K562 (cell line): ENCODE measurements around the gene GPR15LG.

Experiments used
- ADNP ChIP-seq: fragments of 200-800 bp; sonication (Bioruptor generic); IDR thresholded peaks from 2 replicates; pipeline ENCODE4 v1.6.1; 2016; ENCODE audit warnings: missing genetic modification characterization, missing compliant biosample characterization
- ELF1 ChIP-seq: fragments of 200-800 bp; sonication (Bioruptor generic); IDR thresholded peaks from 2 replicates; pipeline ENCODE4 v1.6.1; 2016; ENCODE audit warnings: missing genetic modification characterization, missing compliant biosample characterization
- HNRNPL ChIP-seq: fragments of 200-400 bp; formaldehyde crosslinking; IDR thresholded peaks from 2 replicates; pipeline ENCODE4 v1.6.1; 2017; ENCODE audit warnings: low read depth, mild to moderate bottlenecking, low read length
- KDM4B ChIP-seq, 2 experiments: fragments of 450-650 bp in 1 of 2; sonication (generic) in 1 of 2; IDR thresholded peaks; 2 replicates each; pipeline ENCODE4 v1.6.1; 2016 to 2017; ENCODE audit warnings: borderline replicate concordance in 2 of 2, antibody characterized with exemption in 1 of 2, low read depth in 1 of 2, mild to moderate bottlenecking in 1 of 2
- L3MBTL2 ChIP-seq: fragments of 450-650 bp; IDR thresholded peaks from 2 replicates; pipeline ENCODE4 v1.6.1; 2016; ENCODE audit warnings: mild to moderate bottlenecking, moderate library complexity
- MIER1 ChIP-seq: fragments of 450-650 bp; IDR thresholded peaks from 2 replicates; pipeline ENCODE4 v1.6.1; 2016; ENCODE audit warnings: antibody characterized with exemption, mild to moderate bottlenecking, low read depth
- MYNN ChIP-seq, 2 experiments: sonication (generic); formaldehyde crosslinking in 1 of 2; IDR thresholded peaks; 2 replicates each; pipeline versions ENCODE4 v1.5.0 to v1.6.1; 2016 to 2020; ENCODE audit warnings: antibody characterized with exemption in 1 of 2, missing genetic modification reagents in 1 of 2
- NRF1 ChIP-seq, 2 experiments: fragments of 450-650 bp; IDR thresholded peaks in 1 of 2; conservative IDR thresholded peaks in 1 of 2; 2 replicates each; pipeline ENCODE4 v1.6.1; 2014; ENCODE audit warnings: mild to moderate bottlenecking in 2 of 2
- SMC3 ChIP-seq: conservative IDR thresholded peaks from 2 replicates; pipeline ENCODE4 v1.6.1; 2011; ENCODE audit warnings: low read depth, low read length, improper control_type of control experiment; ENCODE audit not compliant: insufficient read depth
- TCF7L2 ChIP-seq: fragments of 150-350 bp; IDR thresholded peaks from 2 replicates; pipeline ENCODE4 v1.6.1; 2016; ENCODE audit warnings: low read depth, mild to moderate bottlenecking, low read length, moderate library complexity
- ZNF253 ChIP-seq: fragments of 250-450 bp; sonication (Bioruptor Pico); conservative IDR thresholded peaks from 2 replicates; pipeline ENCODE4 v1.6.1; 2021; ENCODE audit warnings: mild to moderate bottlenecking
- TF ChIP-seq, protein P1 (sequence below): fragments of 250-450 bp; sonication (Bioruptor Pico); IDR thresholded peaks from 2 replicates; pipeline ENCODE4 v1.8.0; 2021; ENCODE audit warnings: moderate library complexity, mild to moderate bottlenecking, inconsistent platforms
- TF ChIP-seq, protein P2 (sequence below): sonication (generic); formaldehyde crosslinking; IDR thresholded peaks from 2 replicates; pipeline ENCODE4 v1.9.0; 2022; ENCODE audit warnings: mild to moderate bottlenecking, missing genetic modification reagents
- TF ChIP-seq, protein P3 (sequence below): fragments of 450-650 bp; IDR thresholded peaks from 2 replicates; pipeline ENCODE4 v1.6.1; 2016; ENCODE audit warnings: low read depth

DNA sequence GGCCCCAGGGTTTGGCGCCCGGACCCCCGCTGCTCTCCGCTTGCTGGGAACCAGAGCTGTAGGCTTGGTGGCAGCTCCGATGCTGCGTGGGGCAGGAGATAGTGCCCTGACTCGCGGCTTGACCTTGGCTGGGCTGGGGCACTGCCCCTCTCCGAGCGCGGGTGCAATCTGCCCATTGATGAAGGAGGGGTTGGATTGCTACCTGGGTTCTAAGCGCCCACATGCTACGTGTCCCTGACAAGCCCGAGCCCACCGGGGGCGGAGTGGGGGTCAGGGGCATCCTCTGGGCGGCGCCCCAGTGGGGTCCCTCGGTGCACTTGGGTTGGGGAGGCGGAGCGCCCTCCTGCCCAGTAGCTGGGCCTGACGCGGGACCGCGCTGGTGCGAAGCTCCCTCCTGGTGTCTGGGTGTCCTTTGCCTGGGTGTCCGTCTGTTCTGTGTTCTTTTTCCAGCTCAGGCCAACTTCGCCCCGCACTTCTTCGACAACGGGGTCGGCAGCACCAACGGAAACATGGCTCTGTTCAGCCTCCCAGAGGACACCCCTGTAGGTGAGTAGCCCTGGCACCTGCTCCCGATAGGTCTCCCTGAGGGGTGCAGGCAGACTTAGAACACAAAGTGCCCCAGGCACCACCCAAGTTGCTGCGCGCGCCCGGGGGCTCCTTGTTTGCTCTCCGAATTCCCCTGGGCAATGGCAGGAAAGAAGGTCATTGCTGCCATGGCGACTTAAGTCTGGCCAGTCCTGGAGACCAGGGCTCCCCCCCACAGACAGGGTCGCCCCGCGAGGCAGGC is 21.6 kb downstream of the GPR15LG start:
- TF ChIP-seq MIER1 (no peak), MYNN (IDR thresholded peaks at IDR 0.05) (no peak), MYNN (CRISPR knock-in tag; IDR thresholded peaks at IDR 0.05) (no peak), L3MBTL2 (no peak), NRF1 (conservative IDR thresholded peaks at IDR 0.05 in 1 of 2, IDR thresholded peaks at IDR 0.05 in 1 of 2) (no peak), ADNP (tag) (no peak), ZNF253 (no peak), SMC3 (no peak), HNRNPL (no peak), ELF1 (tag) (no peak), TCF7L2 (no peak), KDM4B (IDR thresholded peaks at IDR 0.05; ENCODE audit: borderline replicate concordance in 2 of 2, low read depth in 1 of 2) (no peak)
- TF ChIP-seq, protein P1, sequence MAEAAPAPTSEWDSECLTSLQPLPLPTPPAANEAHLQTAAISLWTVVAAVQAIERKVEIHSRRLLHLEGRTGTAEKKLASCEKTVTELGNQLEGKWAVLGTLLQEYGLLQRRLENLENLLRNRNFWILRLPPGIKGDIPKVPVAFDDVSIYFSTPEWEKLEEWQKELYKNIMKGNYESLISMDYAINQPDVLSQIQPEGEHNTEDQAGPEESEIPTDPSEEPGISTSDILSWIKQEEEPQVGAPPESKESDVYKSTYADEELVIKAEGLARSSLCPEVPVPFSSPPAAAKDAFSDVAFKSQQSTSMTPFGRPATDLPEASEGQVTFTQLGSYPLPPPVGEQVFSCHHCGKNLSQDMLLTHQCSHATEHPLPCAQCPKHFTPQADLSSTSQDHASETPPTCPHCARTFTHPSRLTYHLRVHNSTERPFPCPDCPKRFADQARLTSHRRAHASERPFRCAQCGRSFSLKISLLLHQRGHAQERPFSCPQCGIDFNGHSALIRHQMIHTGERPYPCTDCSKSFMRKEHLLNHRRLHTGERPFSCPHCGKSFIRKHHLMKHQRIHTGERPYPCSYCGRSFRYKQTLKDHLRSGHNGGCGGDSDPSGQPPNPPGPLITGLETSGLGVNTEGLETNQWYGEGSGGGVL (CRISPR knock-in tag), result no peak
- TF ChIP-seq, protein P2, sequence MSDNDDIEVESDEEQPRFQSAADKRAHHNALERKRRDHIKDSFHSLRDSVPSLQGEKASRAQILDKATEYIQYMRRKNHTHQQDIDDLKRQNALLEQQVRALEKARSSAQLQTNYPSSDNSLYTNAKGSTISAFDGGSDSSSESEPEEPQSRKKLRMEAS (CRISPR knock-in tag), result no peak
- TF ChIP-seq, protein P3, sequence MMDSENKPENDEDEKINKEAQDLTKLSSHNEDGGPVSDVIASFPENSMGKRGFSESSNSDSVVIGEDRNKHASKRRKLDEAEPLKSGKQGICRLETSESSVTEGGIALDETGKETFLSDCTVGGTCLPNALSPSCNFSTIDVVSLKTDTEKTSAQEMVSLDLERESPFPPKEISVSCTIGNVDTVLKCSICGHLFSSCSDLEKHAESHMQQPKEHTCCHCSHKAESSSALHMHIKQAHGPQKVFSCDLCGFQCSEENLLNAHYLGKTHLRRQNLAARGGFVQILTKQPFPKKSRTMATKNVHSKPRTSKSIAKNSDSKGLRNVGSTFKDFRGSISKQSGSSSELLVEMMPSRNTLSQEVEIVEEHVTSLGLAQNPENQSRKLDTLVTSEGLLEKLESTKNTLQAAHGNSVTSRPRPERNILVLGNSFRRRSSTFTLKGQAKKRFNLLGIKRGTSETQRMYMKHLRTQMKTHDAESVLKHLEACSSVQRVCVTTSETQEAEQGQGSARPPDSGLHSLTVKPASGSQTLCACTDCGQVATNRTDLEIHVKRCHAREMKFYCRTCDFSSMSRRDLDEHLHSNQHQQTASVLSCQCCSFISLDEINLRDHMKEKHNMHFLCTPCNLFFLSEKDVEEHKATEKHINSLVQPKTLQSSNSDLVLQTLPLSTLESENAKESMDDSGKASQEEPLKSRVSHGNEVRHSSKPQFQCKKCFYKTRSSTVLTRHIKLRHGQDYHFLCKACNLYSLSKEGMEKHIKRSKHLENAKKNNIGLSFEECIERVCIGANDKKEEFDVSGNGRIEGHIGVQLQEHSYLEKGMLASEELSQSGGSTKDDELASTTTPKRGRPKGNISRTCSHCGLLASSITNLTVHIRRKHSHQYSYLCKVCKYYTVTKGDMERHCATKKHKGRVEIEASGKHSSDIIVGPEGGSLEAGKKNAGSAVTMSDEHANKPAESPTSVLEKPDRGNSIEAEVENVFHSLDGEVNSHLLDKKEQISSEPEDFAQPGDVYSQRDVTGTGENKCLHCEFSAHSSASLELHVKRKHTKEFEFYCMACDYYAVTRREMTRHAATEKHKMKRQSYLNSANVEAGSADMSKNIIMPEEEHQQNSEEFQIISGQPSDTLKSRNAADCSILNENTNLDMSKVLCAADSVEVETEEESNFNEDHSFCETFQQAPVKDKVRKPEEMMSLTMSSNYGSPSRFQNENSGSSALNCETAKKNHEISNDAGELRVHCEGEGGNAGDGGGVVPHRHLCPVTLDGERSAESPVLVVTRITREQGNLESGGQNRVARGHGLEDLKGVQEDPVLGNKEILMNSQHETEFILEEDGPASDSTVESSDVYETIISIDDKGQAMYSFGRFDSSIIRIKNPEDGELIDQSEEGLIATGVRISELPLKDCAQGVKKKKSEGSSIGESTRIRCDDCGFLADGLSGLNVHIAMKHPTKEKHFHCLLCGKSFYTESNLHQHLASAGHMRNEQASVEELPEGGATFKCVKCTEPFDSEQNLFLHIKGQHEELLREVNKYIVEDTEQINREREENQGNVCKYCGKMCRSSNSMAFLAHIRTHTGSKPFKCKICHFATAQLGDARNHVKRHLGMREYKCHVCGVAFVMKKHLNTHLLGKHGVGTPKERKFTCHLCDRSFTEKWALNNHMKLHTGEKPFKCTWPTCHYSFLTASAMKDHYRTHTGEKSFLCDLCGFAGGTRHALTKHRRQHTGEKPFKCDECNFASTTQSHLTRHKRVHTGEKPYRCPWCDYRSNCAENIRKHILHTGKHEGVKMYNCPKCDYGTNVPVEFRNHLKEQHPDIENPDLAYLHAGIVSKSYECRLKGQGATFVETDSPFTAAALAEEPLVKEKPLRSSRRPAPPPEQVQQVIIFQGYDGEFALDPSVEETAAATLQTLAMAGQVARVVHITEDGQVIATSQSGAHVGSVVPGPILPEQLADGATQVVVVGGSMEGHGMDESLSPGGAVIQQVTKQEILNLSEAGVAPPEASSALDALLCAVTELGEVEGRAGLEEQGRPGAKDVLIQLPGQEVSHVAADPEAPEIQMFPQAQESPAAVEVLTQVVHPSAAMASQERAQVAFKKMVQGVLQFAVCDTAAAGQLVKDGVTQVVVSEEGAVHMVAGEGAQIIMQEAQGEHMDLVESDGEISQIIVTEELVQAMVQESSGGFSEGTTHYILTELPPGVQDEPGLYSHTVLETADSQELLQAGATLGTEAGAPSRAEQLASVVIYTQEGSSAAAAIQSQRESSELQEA, result no peak
